ENCODE data around the gene RASGRF2. TPM values are rescaled to one million over a fixed set of nuclear protein-coding genes. Genes with fewer than 3 reads are reported as not detected.

The RASGRF2 gene
- total and polyA plus RNA-seq, 2 of the 13 experiments (the other 11 are each of a cell fraction or from before 2014, with no cell fraction given), result 23.6 to 29.0 TPM

DNA sequence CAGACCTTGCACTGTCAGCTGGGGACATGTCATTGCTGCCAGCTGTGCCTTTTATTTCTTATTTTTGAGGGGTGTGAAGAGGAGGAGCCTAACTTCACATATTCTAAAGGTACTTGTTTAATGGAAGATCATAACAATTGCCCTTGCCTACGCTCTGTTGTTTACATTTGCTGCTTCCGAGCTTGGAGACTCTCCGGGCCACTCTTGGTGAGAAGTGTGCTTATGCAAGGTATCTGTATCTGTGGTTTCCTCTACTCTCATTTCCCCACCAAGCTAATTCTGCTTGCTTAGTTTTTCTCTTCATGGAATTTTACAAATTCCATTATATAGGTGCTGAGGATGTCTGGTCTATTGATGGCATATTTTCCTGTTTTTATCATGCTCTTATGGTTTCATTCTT, 105.3 kb downstream of the RASGRF2 start:
- FAIRE-seq (no peak), ATAC-seq (no peak), DNase-seq (ENCODE audit: low spot score) (no peak)
- ChIA-PET POLR2A (no interaction called here), CTCF (ENCODE audit: low intra/inter-chr PET ratio, low total read pairs) (no interaction called here)
- Histone ChIP-seq H3K27me3 (ENCODE audit: control insufficient read depth in 1 of 2, insufficient read depth in 2 of 2, low read length in 2 of 2) (no peaks in the 10 kb centered on the region), H4K20me1 (ENCODE audit: insufficient read depth, low read length) (no peaks in the 10 kb centered on the region), H3K79me2 (ENCODE audit: insufficient read depth, low read length) (peaks cover 10% of the 10 kb centered on the region), H3K36me3 (replicated peaks in 1 of 2; ENCODE audit: control insufficient read depth in 1 of 2, insufficient read depth in 2 of 2, low read length in 2 of 2) (peaks cover 15 to 49% of the 10 kb centered on the region in 2 experiments), H2AFZ (ENCODE audit: low read length) (no peak overlapping the region), H3K9me3 (ENCODE audit: low read length) (no peaks in the 10 kb centered on the region), H3K4me1 (ENCODE audit: insufficient read depth, low read length) (peaks cover 2% of the 10 kb centered on the region), H3K4me2 (ENCODE audit: low read depth, low read length) (no peak overlapping the region), H3K9ac (ENCODE audit: insufficient read depth, low read depth, low read length) (no peak overlapping the region), H3K27ac (ENCODE audit: extremely low read length, insufficient read depth, low read length) (no peak overlapping the region), H3K4me3 (replicated peaks in 1 of 3; ENCODE audit: insufficient read depth in 1 of 3, low read depth in 2 of 3, low read length in 3 of 3) (no peak overlapping the region)
- no peak for TF ChIP-seq TCF12 (IDR thresholded peaks at IDR 0.05)
- no peak for TF ChIP-seq TCF12 (CRISPR knock-in tag; IDR thresholded peaks at IDR 0.05)
- TF ChIP-seq, protein P1, sequence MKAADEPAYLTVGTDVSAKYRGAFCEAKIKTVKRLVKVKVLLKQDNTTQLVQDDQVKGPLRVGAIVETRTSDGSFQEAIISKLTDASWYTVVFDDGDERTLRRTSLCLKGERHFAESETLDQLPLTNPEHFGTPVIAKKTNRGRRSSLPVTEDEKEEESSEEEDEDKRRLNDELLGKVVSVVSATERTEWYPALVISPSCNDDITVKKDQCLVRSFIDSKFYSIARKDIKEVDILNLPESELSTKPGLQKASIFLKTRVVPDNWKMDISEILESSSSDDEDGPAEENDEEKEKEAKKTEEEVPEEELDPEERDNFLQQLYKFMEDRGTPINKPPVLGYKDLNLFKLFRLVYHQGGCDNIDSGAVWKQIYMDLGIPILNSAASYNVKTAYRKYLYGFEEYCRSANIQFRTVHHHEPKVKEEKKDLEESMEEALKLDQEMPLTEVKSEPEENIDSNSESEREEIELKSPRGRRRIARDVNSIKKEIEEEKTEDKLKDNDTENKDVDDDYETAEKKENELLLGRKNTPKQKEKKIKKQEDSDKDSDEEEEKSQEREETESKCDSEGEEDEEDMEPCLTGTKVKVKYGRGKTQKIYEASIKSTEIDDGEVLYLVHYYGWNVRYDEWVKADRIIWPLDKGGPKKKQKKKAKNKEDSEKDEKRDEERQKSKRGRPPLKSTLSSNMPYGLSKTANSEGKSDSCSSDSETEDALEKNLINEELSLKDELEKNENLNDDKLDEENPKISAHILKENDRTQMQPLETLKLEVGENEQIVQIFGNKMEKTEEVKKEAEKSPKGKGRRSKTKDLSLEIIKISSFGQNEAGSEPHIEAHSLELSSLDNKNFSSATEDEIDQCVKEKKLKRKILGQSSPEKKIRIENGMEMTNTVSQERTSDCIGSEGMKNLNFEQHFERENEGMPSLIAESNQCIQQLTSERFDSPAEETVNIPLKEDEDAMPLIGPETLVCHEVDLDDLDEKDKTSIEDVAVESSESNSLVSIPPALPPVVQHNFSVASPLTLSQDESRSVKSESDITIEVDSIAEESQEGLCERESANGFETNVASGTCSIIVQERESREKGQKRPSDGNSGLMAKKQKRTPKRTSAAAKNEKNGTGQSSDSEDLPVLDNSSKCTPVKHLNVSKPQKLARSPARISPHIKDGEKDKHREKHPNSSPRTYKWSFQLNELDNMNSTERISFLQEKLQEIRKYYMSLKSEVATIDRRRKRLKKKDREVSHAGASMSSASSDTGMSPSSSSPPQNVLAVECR (CRISPR knock-in tag; IDR thresholded peaks at IDR 0.05; ENCODE audit: borderline replicate concordance), result no peak
- 88% methylated on average over 3 of the region's 3 CpGs for WGBS (ENCODE audit: low lambda C conversion rate)
- no TSS peak for BruUV-seq (replicated peaks)
- intact Hi-C loops (cut with micrococcal nuclease; ENCODE audit: unreplicated experiment) (no loop called here), in situ Hi-C loops (cut with HindIII; ENCODE audit: extremely low pct_ligation_motif_present, low pct_unique_long_range_greater_than_20kb) (no loop called here)

GRCh38 chr5:81066102-81066501, 105.9 kb downstream of the RASGRF2 start:
- ATAC-seq (no peak), DNase-seq (ENCODE audit: low spot score) (no peak), FAIRE-seq (no peak)
- H3K9me3 ChIP-seq (ENCODE audit: low read length), result no peaks in the 10 kb centered on the region
- H3K9ac ChIP-seq (ENCODE audit: insufficient read depth, low read depth, low read length), result no peak overlapping the region
- 98% methylated on average over 4 of the region's 4 CpGs for WGBS (ENCODE audit: low lambda C conversion rate)
- TF ChIP-seq MED13 (CRISPR knock-in tag; IDR thresholded peaks at IDR 0.05), result no peak
- TF ChIP-seq MAFF (IDR thresholded peaks at IDR 0.05; ENCODE audit: low read depth, low read length), result peak; percentile 60; the same call in 1 of the 2 replicates
- peak in 1 of 2 experiments; percentile 75; a peak in 2 of 4 replicates for TF ChIP-seq MAFK (conservative IDR thresholded peaks at IDR 0.05 in 1 of 2, IDR thresholded peaks at IDR 0.05 in 1 of 2; ENCODE audit: low read length in 2 of 2)
- no peaks in the 10 kb centered on the region for H3K27me3 ChIP-seq (ENCODE audit: control insufficient read depth in 1 of 2, insufficient read depth in 2 of 2, low read length in 2 of 2)
- in situ Hi-C loops (cut with HindIII; ENCODE audit: extremely low pct_ligation_motif_present, low pct_unique_long_range_greater_than_20kb) (no loop called here), intact Hi-C loops (cut with micrococcal nuclease; ENCODE audit: unreplicated experiment) (no loop called here)
- H2AFZ ChIP-seq (ENCODE audit: low read length), result no peak overlapping the region
- ChIA-PET CTCF (ENCODE audit: low intra/inter-chr PET ratio, low total read pairs) (no interaction called here), POLR2A (no interaction called here)
- peaks cover 10% of the 10 kb centered on the region for H3K79me2 ChIP-seq (ENCODE audit: insufficient read depth, low read length)
- no TSS peak for BruUV-seq (replicated peaks)
- no peak overlapping the region for H3K27ac ChIP-seq (ENCODE audit: extremely low read length, insufficient read depth, low read length)
- peaks cover 17 to 51% of the 10 kb centered on the region in 2 experiments for H3K36me3 ChIP-seq (replicated peaks in 1 of 2; ENCODE audit: control insufficient read depth in 1 of 2, insufficient read depth in 2 of 2, low read length in 2 of 2)
- no peaks in the 10 kb centered on the region; the same call in 1 of the 2 replicates for H3K4me1 ChIP-seq (ENCODE audit: insufficient read depth, low read length)
- no peak overlapping the region for H3K4me2 ChIP-seq (ENCODE audit: low read depth, low read length)
- H4K20me1 ChIP-seq (ENCODE audit: insufficient read depth, low read length), result no peaks in the 10 kb centered on the region
- H3K4me3 ChIP-seq (replicated peaks in 1 of 3; ENCODE audit: insufficient read depth in 1 of 3, low read depth in 2 of 3, low read length in 3 of 3), result no peak overlapping the region

Data from HepG2 (cell line).